Spleen (tissue), 7 donors: ENCODE measurements around the gene GALNT15.

Experiments
- CTCF ChIP-seq, 11 experiments: fragments of 200-600 bp in 7 of 11; fragments of 450-650 bp in 4 of 11; sonication (generic) in 4 of 11; IDR thresholded peaks in 8 of 11; conservative IDR thresholded peaks in 3 of 11; 1 replicate in 7 of 11; 2 replicates in 4 of 11; pipeline versions ENCODE4 v1.4.0 to v1.8.0; 2016 to 2021; ENCODE audit warnings: antibody characterized with exemption in 11 of 11, inconsistent platforms in 4 of 11, mild to moderate bottlenecking in 1 of 11
- POLR2A ChIP-seq, 3 donors: fragments of 450-650 bp; IDR thresholded peaks; one replicate each; pipeline ENCODE4 v1.5.1; 2017; ENCODE audit warnings: antibody characterized with exemption in 3 of 3, mild to moderate bottlenecking in 1 of 3
- POLR2AphosphoS5 ChIP-seq, 3 donors: sonication (generic); formaldehyde crosslinking; IDR thresholded peaks; one replicate each; pipeline ENCODE4 v1.5.1; 2017; ENCODE audit warnings: antibody characterized with exemption in 3 of 3
- donor health status: DM: no; HTN: no; CAD: no; lungs with moderate emphysema.
- donor health status: DM: no; HTN: no; CAD: no.
- donor health status: DM: no; HTN: no; CAD: no.

GRCh38 chr3:16136055-16136454 is 38.4 kb upstream of the GALNT15 start:
- no peak for TF ChIP-seq POLR2AphosphoS5 (IDR thresholded peaks at IDR 0.05)
- TF ChIP-seq CTCF (IDR thresholded peaks at IDR 0.05 in 8 of 11, conservative IDR thresholded peaks at IDR 0.05 in 3 of 11), result no peak
- TF ChIP-seq POLR2A (IDR thresholded peaks at IDR 0.05), result no peak
